Right renal pelvis (tissue), 4 donors: ENCODE measurements around the gene TP63. TPM values are rescaled to one million over a fixed set of nuclear protein-coding genes. Genes with fewer than 3 reads are reported as not detected.
"Not testable (repeated sequence)": the region's sequence is repeated elsewhere in the genome, so short reads cannot be mapped to it uniquely, and the experiment has no call there.

ENCODE experiments used
- DNase-seq, 4 donors: peaks; one replicate each; pipeline ENCODE4 v3.0.0-alpha.2; 2013; ENCODE audit warnings: low read depth in 4 of 4, low spot score in 3 of 4, missing footprints in 1 of 4
- polyA plus RNA-seq, 4 donors: library from polyadenylated mRNA; unstranded; fragments of 120-200 nt; gene quantifications; one replicate each; pipeline ENCODE4 v1.2.1, GENCODE V29; 2013; ENCODE audit not compliant: insufficient read length in 4 of 4

TP63 gene
- polyA plus RNA-seq, 4 donors: 0.91 to 3.1 (median 1.7) TPM

DNA sequence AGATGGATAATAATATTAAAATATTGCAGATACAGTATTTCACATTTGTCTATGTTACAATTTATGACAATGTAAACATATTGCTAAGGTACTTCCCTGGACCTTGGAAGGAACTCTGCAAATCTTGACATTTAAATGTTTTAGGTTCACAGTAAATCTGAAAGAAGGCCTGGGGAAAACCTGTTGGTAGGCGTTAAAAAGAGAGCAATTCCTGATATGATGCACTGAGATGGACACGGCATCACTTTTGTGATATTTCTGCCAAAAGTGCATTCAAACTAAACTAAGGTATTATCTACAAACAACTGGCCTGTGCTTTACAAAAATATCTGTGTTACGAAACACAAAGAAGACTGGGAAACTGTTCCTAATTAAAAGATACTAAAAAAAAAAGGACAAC, 6.1 kb upstream of the TP63 start:
- DNase-seq: no peak

GRCh38 chr3:189625572-189625971, 5.6 kb upstream of the TP63 start:
- no peak for DNase-seq

- no peak for DNase-seq
These were observed 4.9 kb upstream of the TP63 start for GRCh38 chr3:189626286-189626685.

DNA sequence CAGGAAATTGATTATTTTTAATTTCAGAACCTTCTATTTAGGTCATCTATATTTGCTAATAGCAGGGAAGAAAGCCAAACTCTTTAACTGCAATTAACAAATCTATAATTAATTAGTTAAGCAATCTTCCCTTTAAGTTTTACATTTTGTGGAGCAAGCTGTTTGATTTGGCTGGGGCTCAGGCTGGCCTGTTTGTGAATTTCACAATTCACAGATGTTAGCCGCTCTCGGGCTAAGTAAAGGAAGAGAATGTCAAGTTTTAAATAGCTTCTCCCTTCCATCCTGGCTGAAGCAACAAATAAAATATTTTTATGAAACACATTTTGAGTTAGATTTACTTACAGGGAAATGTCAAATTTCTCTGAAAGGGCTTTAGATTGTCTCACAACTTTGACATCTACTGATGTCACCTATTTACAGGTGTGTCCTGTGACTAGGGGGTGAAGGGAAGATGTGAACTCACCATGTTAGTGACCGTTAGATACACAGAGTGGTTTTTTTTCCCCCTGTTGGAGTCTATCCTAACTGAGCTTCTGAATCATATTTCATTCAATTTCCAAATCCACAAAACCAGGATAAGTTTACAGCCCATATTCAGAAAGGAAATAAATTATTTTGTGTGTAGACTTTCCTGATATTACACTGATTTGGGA, 1.3 kb upstream of the TP63 start:
- DNase-seq: no peak

- DNase-seq: no peak
These were observed 319 bp upstream of the TP63 start for GRCh38 chr3:189630767-189631372.

- DNase-seq: no peak
These were observed 220 bp downstream of the TP63 start for GRCh38 chr3:189631409-189631808.

GRCh38 chr3:189632242-189632641, 1.1 kb downstream of the TP63 start:
- DNase-seq: no peak

GRCh38 chr3:189635339-189635738, 4.2 kb downstream of the TP63 start:
- no peak for DNase-seq

GRCh38 chr3:189636048-189636447, 4.9 kb downstream of the TP63 start:
- no peak for DNase-seq

DNA sequence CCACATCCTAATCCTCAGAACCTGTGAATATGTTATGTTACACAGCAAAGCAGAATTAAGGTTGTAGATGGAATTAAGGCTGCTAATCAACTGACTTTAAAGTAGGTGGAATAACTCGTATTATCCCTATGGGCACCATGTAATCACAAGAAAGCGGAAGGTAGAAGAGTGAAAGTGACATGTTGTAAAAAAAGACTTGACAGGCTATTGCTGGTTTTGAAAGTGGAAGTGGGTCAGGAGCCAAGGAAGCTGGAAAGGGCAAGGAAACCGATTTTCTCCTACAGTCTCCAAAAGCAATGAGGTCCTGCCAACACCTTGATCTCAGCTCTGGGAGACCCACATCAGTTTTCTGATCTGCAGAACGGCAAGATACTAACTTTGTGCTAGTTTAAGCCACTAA, 6.6 kb downstream of the TP63 start:
- no peak for DNase-seq

GRCh38 chr3:189638276-189639031, 7.3 kb downstream of the TP63 start:
- no peak for DNase-seq

DNA sequence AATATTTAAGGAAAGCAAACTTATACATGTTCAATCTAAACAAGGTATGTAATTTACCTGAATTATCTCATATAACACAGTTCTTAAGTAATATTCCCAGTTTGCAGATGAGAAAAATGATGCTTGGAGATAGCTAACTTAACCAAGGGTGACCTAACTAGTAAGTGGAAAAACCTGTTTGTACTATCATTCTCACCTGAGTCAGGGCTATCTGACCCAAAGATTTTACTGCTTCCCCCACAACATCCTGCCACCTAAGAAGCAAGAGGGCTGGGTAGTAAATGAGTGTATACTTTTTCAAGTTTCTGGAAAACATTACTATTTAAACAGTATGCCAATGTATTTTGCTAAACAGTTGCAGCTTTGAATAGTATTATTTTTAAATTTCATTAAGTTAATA, 10.6 kb downstream of the TP63 start:
- DNase-seq: no peak

GRCh38 chr3:189646853-189647542, 15.8 kb downstream of the TP63 start:
- no peak for DNase-seq

GRCh38 chr3:189652042-189652441, 20.9 kb downstream of the TP63 start:
- no peak for DNase-seq

GRCh38 chr3:189655617-189656016, 24.4 kb downstream of the TP63 start:
- DNase-seq: no peak

- no peak for DNase-seq
These were observed 28.4 kb downstream of the TP63 start for GRCh38 chr3:189659571-189659970.

DNA sequence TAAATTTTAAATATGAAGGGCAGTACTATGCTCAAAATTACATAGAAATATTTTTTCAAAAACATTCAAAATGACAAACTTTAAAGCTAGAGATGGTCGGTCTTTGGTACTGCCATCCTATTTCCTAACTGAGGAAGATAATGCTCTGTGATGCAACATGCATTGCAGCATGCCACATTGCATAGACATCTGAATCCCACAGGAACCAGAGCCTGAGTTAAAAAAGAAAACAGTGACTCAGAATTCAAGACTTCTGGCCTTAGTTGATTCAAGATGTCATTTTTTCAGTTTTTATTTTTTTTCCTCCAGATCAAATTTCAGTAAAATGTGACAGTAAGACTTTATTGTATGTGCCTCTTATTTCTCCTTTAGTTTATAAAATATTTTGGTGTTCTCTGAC, 33.1 kb downstream of the TP63 start:
- DNase-seq: no peak

DNA sequence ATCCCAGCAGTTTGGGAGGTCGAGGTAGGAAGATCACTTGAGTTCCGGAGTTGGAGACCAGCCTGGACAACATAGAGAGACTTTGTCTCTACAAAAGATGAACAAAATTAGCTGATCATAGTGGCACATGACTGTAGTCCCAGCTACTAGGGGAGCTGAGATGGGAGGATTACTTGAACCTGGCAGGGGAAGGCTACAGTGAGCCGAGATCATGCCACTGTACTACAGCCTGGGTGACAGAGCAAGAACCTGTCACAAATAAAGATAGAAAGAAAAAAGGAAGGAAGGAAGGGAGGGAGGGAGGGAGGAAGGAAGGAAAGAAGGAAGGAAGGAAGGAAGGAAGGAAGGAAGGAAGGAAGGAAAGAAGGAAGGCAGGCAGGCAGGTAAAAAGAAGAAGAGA, 41.2 kb downstream of the TP63 start:
- DNase-seq: not testable (repeated sequence)

DNA sequence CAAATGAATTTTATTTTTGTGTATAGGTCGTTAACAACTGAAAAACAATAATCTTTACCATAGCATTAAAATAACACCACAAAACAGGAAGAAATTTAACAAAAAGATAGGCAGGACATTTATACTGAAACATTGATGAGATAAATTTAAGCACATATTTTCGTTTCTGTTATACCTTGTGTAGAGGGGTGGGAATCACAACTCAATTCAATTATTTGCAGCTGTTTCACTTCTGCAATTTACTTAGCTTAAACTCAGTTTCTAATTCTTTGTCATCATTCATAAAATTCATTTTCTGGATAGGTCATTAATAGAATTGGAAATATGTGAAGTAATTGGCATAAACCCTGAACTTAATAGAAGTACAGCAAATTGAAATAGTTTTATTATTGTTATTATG, 42.3 kb downstream of the TP63 start:
- no peak for DNase-seq

GRCh38 chr3:189674249-189674913, 43.2 kb downstream of the TP63 start:
- no peak for DNase-seq

DNA sequence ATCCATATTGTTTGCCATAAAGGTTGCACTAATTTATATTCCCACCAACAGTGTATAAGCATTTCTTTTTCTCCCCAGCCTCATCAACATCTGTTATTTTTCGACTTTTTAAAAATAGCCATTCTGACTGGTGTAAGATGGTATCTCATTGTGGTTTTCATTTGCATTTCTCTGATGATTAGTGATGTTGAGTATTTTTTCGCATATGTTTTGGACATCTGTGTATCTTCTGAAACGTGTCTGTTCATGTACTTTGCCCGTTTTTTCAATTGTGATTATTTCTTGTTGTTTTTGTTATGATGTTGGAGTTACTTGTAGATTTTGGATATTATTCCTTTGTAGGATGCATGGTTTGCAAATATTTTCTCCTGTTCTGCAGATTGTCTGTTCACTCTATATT, 46.5 kb downstream of the TP63 start:
- DNase-seq: no peak
